Measurements from ENCODE around the gene MYH14. TPM values are rescaled to one million over a fixed set of nuclear protein-coding genes. Genes with fewer than 3 reads are reported as not detected.

Gene MYH14
- total and polyA plus RNA-seq, 5 donors = 69.9 to 92.9 (median 73.6) TPM

DNA sequence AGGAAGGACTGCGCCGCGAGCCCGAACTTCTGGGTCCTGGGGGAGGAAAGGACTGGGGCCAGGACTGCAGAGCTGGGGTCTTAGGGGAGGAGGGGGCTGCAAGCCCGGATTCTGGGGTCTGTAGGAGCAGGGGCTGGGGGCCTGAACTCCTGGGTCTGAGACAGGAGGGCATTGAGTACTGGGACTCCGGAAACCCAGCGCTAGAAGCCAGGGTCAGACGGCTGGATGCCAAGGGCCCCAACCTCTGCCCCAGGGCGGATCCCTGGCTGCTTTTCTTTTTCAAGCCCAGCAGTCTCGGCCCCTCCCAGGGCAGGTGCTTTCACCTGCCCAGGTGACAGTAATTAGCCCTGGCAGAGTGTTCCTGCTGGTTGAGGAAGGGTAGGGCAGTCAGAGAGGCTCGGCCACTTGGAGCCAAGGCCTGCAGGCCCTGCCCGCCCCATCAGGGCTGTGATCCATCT is 2.3 kb downstream of the MYH14 start:
- no peaks in the 10 kb centered on the region for H3K27me3 ChIP-seq (ENCODE audit: control insufficient read depth, insufficient read depth)
- peak overlapping the region; percentile 15 for H3K4me3 ChIP-seq (ENCODE audit: low read length)
- H3K4me1 ChIP-seq (ENCODE audit: control insufficient read depth, insufficient read depth, low read length) = no peaks in the 10 kb centered on the region
- intact Hi-C loops (cut with DNase I) = no loop called here
- H3K9me3 ChIP-seq (ENCODE audit: control insufficient read depth, low read length) = no peaks in the 10 kb centered on the region
- DNase-seq (no peak), ATAC-seq (no peak)
- H3K27ac ChIP-seq (ENCODE audit: low read length) = peak overlapping the region; percentile 1
- WGBS = 40% methylated on average over 12 of the region's 12 CpGs

DNA sequence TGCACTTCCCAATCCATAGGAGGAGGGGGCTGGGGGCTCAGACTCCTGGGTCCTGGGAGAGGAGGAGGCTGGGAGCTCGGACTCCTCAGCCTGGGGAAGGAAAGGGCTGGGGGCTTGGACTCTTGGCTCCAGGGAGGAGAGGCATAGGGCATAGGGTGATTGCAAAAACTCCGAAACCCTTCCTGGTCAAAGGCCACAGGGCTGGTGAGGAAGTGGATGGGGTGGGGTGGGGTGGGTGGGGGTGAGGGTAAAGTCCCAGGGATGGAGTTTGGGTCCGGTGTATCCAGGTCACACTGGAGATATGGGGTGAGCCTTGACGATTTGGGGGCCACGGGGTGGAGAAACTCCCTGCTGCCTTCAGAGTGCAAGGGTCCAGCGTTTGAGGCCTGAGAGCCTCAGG is 2.8 kb downstream of the MYH14 start:
- no peak overlapping the region for H3K4me3 ChIP-seq (ENCODE audit: low read length)
- WGBS = 80% methylated on average over 6 of the region's 6 CpGs
- no peaks in the 10 kb centered on the region for H3K4me1 ChIP-seq (ENCODE audit: control insufficient read depth, insufficient read depth, low read length)
- ATAC-seq (no peak), DNase-seq (no peak)
- no peaks in the 10 kb centered on the region for H3K27me3 ChIP-seq (ENCODE audit: control insufficient read depth, insufficient read depth)
- H3K9me3 ChIP-seq (ENCODE audit: control insufficient read depth, low read length) = no peaks in the 10 kb centered on the region
- intact Hi-C loops (cut with DNase I) = no loop called here
- no peak overlapping the region for H3K27ac ChIP-seq (ENCODE audit: low read length)

GRCh38 chr19:50207730-50208129 is 4.3 kb downstream of the MYH14 start:
- Histone ChIP-seq H3K27ac (ENCODE audit: low read length) (no peak overlapping the region), H3K4me3 (ENCODE audit: low read length) (no peak overlapping the region), H3K27me3 (ENCODE audit: control insufficient read depth, insufficient read depth) (no peaks in the 10 kb centered on the region), H3K9me3 (ENCODE audit: control insufficient read depth, low read length) (no peaks in the 10 kb centered on the region), H3K4me1 (ENCODE audit: control insufficient read depth, insufficient read depth, low read length) (no peaks in the 10 kb centered on the region)
- WGBS = 67% methylated on average over 2 of the region's 2 CpGs
- no peak for DNase-seq
- no peak for ATAC-seq
- intact Hi-C loops (cut with DNase I) = no loop called here

DNA sequence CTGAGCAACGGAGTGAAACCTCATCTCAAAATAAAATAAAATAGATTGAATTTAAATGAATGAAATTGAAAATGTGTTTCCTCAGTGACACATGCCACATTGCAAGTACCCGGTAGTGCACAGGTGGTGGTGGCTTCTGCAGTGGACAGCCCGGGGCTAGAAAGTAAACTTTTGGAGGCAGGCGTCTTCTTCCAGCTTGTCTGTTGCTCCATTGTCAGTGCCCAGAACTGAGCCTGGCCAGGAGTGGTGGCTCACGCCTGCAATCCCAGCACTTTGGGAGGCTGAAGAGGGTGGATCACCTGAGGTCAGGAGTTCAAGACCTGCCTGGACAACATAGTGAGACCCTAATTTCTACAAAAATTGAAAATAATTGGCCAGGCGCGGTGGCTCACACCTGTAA is 5.7 kb downstream of the MYH14 start:
- Histone ChIP-seq H3K4me1 (ENCODE audit: control insufficient read depth, insufficient read depth, low read length) (no peaks in the 10 kb centered on the region), H3K27ac (ENCODE audit: low read length) (no peak overlapping the region), H3K4me3 (ENCODE audit: low read length) (no peak overlapping the region), H3K9me3 (ENCODE audit: control insufficient read depth, low read length) (no peaks in the 10 kb centered on the region), H3K27me3 (ENCODE audit: control insufficient read depth, insufficient read depth) (no peaks in the 10 kb centered on the region)
- DNase-seq (no peak), ATAC-seq (no peak)
- intact Hi-C loops (cut with DNase I) = no loop called here
- WGBS = 95% methylated on average over 7 of the region's 7 CpGs

- WGBS = 94% methylated on average over 46 of the region's 46 CpGs
- ATAC-seq (no peak), DNase-seq (no peak)
- no peaks in the 10 kb centered on the region for H3K9me3 ChIP-seq (ENCODE audit: control insufficient read depth, low read length)
- no peaks in the 10 kb centered on the region for H3K27me3 ChIP-seq (ENCODE audit: control insufficient read depth, insufficient read depth)
- intact Hi-C loops (cut with DNase I) = no loop called here
- no peak overlapping the region for H3K27ac ChIP-seq (ENCODE audit: low read length)
- no peaks in the 10 kb centered on the region for H3K4me1 ChIP-seq (ENCODE audit: control insufficient read depth, insufficient read depth, low read length)
- no peak overlapping the region for H3K4me3 ChIP-seq (ENCODE audit: low read length)
Measured at GRCh38 chr19:50210425-50210824, 7.0 kb downstream of the MYH14 start.

GRCh38 chr19:50213925-50214324 is 10.5 kb downstream of the MYH14 start:
- no peak overlapping the region for H3K27ac ChIP-seq (ENCODE audit: low read length)
- no peak for ATAC-seq
- no peak overlapping the region for H3K4me3 ChIP-seq (ENCODE audit: low read length)

DNA sequence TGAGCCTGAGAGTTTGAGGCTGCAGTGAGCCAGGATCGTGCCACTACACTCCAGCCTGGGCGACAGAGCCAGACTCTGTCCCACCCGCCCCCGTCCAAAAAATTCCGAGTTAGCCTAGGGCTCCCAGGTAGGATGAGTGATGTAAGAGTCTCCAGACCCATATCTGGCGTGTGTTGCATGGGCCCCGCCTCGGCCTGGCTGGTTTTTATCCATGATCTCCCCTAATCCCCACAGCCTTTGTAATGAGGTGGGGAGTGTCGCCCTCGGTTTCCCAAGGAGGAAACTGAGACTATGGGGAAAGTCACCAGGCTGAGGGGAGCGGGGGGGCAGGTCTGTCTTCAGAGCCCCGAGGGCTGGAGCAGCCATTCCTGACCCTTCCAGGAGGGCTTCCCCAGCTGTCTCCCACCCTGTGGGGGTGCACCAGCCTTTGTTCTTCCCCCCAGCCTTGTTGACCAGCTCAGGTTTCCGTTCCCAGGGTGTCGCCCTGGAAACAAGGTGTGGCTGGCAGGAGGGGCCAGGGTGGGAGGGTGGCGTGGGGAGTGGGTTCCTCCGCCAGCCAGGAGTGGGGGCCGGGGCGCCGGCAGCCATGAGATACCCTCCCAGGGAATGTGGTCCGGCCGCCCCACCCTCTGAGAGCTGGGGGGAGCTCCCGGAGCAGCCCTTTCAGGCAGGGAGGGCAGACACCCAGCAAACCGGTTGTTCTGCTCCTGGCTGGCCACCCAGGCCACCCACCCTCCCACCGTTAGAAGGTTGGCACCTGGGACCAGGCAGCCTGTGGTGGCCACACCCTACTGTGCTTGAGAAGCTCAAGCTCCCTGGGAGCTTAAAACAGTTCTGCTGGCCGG is 11.5 kb downstream of the MYH14 start:
- intact Hi-C loops (cut with DNase I) = no loop called here
- H3K27me3 ChIP-seq (ENCODE audit: control insufficient read depth, insufficient read depth) = no peaks in the 10 kb centered on the region
- no peaks in the 10 kb centered on the region for H3K4me1 ChIP-seq (ENCODE audit: control insufficient read depth, insufficient read depth, low read length)
- no peak for DNase-seq
- H3K4me3 ChIP-seq (ENCODE audit: low read length) = no peak overlapping the region
- WGBS = 35% methylated on average over 25 of the region's 25 CpGs
- ATAC-seq = peak in 1 of 2 donors; percentile 38
- no peaks in the 10 kb centered on the region for H3K9me3 ChIP-seq (ENCODE audit: control insufficient read depth, low read length)
- H3K27ac ChIP-seq (ENCODE audit: low read length) = no peak overlapping the region

More at GRCh38 chr19:50213925-50214324, 10.5 kb downstream of the MYH14 start:
- Histone ChIP-seq H3K4me1 (ENCODE audit: control insufficient read depth, insufficient read depth, low read length) (no peaks in the 10 kb centered on the region), H3K27me3 (ENCODE audit: control insufficient read depth, insufficient read depth) (no peaks in the 10 kb centered on the region), H3K9me3 (ENCODE audit: control insufficient read depth, low read length) (no peaks in the 10 kb centered on the region)
- 86% methylated on average over 1 of the region's 1 CpG for WGBS
- no peak for DNase-seq
- intact Hi-C loops (cut with DNase I) = no loop called here

DNA sequence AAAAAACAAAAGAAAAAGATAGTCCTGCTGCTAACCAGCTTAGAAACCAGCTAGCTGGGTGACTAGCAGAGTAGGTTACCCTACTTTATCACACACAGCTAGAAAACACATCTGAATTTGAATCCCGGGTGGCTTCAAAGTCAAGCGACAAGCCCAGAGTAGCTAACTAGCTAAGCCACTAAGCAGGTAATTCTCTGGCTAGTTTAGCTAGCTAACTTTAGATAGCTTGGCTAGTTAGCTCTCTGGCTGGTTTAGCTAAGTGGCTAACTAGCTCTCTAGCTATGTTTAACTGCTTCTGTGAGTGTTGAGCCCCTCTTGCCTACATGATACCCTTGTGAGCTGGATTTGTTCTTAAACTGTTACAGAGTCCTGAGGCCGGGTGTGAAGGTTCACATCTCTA is 12.4 kb downstream of the MYH14 start:
- intact Hi-C loops (cut with DNase I) = no loop called here
- no peak overlapping the region for H3K27ac ChIP-seq (ENCODE audit: low read length)
- no peaks in the 10 kb centered on the region for H3K4me1 ChIP-seq (ENCODE audit: control insufficient read depth, insufficient read depth, low read length)
- no peak for DNase-seq
- no peaks in the 10 kb centered on the region for H3K9me3 ChIP-seq (ENCODE audit: control insufficient read depth, low read length)
- no peaks in the 10 kb centered on the region for H3K27me3 ChIP-seq (ENCODE audit: control insufficient read depth, insufficient read depth)
- ATAC-seq = no peak
- H3K4me3 ChIP-seq (ENCODE audit: low read length) = no peak overlapping the region
- WGBS = 90% methylated on average over 3 of the region's 3 CpGs

GRCh38 chr19:50221087-50221486 is 17.7 kb downstream of the MYH14 start:
- no peak for ATAC-seq
- H3K4me3 ChIP-seq (ENCODE audit: low read length) = no peak overlapping the region

GRCh38 chr19:50222691-50223438 is 19.4 kb downstream of the MYH14 start:
- H3K27me3 ChIP-seq (ENCODE audit: control insufficient read depth, insufficient read depth) = no peaks in the 10 kb centered on the region
- intact Hi-C loops (cut with DNase I) = no loop called here
- no peak for ATAC-seq
- no peak for DNase-seq
- 81% methylated on average over 19 of the region's 19 CpGs for WGBS
- H3K4me3 ChIP-seq (ENCODE audit: low read length) = no peak overlapping the region
- H3K4me1 ChIP-seq (ENCODE audit: control insufficient read depth, insufficient read depth, low read length) = no peaks in the 10 kb centered on the region
- no peak overlapping the region for H3K27ac ChIP-seq (ENCODE audit: low read length)
- no peaks in the 10 kb centered on the region for H3K9me3 ChIP-seq (ENCODE audit: control insufficient read depth, low read length)

More at GRCh38 chr19:50221087-50221486, 17.7 kb downstream of the MYH14 start:
- intact Hi-C loops (cut with DNase I) = no loop called here
- H3K27ac ChIP-seq (ENCODE audit: low read length) = no peak overlapping the region
- no peaks in the 10 kb centered on the region for H3K4me1 ChIP-seq (ENCODE audit: control insufficient read depth, insufficient read depth, low read length)
- no peaks in the 10 kb centered on the region for H3K27me3 ChIP-seq (ENCODE audit: control insufficient read depth, insufficient read depth)
- WGBS = 81% methylated on average over 7 of the region's 7 CpGs
- no peaks in the 10 kb centered on the region for H3K9me3 ChIP-seq (ENCODE audit: control insufficient read depth, low read length)
- no peak for DNase-seq

GRCh38 chr19:50223439-50223716 is 20.0 kb downstream of the MYH14 start:
- no peak for ATAC-seq
- Histone ChIP-seq H3K4me3 (ENCODE audit: low read length) (no peak overlapping the region), H3K9me3 (ENCODE audit: control insufficient read depth, low read length) (no peaks in the 10 kb centered on the region), H3K27ac (ENCODE audit: low read length) (no peak overlapping the region), H3K27me3 (ENCODE audit: control insufficient read depth, insufficient read depth) (no peaks in the 10 kb centered on the region), H3K4me1 (ENCODE audit: control insufficient read depth, insufficient read depth, low read length) (no peaks in the 10 kb centered on the region)
- 85% methylated on average over 3 of the region's 3 CpGs for WGBS
- intact Hi-C loops (cut with DNase I) = no loop called here
- no peak for DNase-seq

Measured in right cardiac atrium (tissue), 5 donors.